Stromal cell of bone marrow (primary cell): ENCODE measurements around the gene ILRUN.
"Not testable (repeated sequence)": the region's sequence is repeated elsewhere in the genome, so short reads cannot be mapped to it uniquely, and the experiment has no call there.

ENCODE experiments used
- DNase-seq: peaks from one replicate; pipeline ENCODE4 v3.0.0-alpha.2; 2012; ENCODE audit warnings: low read depth

The ILRUN gene

GRCh38 chr6:34697544-34697836, 923 bp upstream of the ILRUN start:
- DNase-seq = no peak

GRCh38 chr6:34696189-34696738, 303 bp downstream of the ILRUN start:
- no peak for DNase-seq

DNA sequence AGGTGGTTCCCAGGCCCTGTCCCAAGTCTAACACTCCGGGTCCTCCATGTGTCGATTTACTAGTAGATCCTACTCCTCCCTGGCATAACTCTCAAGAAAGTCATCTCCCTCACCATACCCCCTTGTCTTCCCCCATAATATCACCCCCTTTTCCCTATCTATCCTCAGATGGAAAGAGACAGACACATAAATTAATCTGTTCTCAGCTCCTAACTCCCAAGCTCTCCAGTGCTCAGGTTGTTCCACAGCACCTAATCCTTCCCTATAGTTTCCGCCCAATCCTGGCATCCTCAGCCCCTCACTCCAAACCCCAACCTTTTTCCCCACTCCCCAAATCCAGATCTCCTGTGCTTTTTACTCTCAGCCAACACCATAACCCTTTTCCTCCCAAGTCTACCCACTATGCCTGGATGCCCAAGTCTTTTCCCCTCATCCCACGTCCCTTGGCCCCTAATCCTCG, 808 bp downstream of the ILRUN start:
- no peak for DNase-seq

DNA sequence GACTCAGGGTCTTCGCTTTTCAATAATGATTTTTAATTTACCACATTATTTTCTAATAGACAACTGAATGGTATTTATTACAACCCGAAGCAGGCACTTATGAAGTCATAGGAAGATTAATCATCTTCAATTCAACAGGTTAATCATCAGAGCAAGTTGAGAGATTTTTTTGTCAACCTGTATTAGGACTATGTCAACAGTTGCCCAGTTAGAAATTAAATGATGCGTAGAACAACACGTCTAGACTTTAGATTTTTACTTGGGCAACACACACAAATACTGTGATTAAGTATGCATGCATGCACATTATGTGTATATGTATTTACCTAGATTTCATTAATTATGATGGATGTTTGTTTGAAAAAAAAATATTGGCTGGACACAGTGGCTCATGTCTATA, 4.3 kb downstream of the ILRUN start:
- no peak for DNase-seq

DNA sequence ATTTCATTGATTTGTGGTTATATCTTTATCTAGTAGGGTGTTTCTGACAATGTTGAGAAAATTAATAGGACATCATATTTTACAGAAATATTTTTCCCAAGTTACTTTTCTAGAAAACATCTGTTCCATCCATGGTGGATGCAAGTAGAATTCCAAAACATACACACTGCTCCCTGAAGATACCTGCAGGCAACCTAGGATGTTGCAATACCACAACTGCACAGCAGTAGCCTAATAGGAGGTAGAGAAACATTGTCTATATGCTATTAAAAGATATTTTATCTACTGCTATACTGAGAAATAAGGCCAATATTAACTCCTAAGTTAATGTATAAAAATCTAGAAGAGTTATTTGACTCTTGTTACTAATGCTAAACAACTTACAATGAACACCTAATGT, 6.8 kb downstream of the ILRUN start:
- DNase-seq = no peak

DNA sequence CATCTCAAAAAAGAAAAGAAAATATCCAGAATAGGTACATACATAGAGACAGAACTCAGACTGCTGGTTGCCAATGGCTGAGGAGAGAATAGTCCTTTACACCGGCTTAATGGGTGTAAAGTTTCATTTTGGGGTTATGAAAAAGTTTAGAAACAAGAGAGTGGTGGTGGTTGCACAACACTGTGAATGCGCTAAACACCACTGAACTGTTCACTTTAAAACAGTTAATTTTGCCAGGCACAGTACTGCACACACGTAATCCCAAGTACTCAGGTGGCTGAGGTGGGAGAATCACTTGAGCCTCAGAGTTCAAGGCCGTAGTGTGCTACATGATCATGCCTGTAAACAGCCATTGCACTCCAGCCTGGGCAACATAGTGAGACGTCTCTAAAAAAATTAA, 7.6 kb downstream of the ILRUN start:
- no peak for DNase-seq

DNA sequence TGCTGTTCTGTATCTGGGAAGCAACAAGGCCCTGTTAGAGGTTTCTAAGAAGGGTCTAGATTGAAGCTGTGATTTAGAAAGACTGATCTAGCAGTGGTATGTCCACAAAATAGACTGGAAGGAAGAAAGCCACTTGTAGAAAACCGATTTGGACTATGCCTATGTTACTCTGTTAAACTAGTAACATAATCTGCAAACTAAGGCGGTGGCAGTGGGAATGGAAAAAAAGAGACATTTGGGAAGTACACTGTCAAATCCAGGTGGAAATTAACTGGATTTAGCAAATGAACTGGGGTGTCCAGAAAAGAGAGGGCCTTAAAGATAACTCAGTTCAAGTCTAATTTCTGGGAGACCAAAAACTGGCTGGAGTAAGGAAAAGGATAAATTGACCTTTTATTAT, 11.6 kb downstream of the ILRUN start:
- DNase-seq = no peak

DNA sequence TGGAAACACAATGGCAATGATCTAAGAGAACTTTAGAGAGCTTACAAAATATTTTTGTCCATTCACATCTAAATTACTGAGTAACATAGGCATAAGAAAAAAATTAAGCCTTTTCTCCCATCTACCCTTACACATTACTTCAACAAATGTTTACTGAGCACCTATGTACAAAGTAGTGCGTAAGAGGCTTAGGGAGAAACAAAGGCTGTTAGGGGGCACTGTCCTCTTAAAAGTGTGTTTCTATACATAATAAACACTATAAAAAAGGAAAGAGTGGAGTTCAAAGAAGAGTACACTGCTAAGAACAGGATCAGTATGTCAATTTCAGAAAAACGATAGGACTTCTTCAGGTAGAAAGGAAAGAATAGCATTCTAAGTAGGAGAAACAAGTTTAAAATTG, 12.2 kb downstream of the ILRUN start:
- DNase-seq = no peak

- peak; percentile 47 for DNase-seq
These were observed 15.6 kb downstream of the ILRUN start for GRCh38 chr6:34680802-34681515.

GRCh38 chr6:34680313-34680712, 16.3 kb downstream of the ILRUN start:
- DNase-seq = not testable (repeated sequence)

- DNase-seq = no peak
These were observed 16.9 kb downstream of the ILRUN start for GRCh38 chr6:34679552-34680253.

GRCh38 chr6:34676140-34676539, 20.4 kb downstream of the ILRUN start:
- no peak for DNase-seq

GRCh38 chr6:34674930-34675329, 21.6 kb downstream of the ILRUN start:
- DNase-seq = not testable (repeated sequence)

DNA sequence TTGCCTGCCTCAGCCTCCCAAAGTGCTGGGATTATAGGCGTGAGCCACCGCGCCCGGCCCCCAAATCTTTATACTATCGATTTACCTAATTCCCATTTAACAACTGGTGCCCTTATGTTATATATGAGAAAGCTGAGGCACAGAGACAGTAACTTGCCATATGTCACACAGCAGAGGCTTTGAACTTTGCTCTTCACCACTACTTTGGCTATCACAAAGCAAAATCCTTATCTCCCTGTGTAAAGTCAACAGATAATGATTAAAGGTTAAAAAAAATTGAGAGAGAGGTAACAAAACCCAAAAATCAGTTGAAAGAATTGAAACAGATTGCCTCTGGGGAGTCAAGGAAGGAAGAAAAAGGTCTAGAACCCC, 22.3 kb downstream of the ILRUN start:
- DNase-seq = no peak

DNA sequence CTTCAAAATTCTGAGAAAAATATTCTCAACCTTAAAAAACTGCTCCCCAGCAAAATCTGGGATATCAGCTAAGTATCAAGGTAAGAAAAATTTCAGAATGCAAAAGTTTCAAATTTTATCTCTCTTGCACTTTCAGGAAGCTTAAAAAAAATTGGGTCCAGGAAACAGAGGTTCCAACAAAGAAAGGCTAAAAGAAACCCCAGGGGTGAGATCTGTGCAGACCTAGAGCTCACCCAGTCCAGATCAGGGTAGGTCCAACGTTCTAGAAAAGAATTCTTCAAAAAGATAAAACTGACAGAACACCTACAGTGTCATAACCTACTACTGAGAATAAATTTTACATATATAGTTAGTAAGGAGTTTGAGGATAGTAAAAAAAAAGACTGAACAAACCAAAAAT, 23.5 kb downstream of the ILRUN start:
- DNase-seq = no peak

DNA sequence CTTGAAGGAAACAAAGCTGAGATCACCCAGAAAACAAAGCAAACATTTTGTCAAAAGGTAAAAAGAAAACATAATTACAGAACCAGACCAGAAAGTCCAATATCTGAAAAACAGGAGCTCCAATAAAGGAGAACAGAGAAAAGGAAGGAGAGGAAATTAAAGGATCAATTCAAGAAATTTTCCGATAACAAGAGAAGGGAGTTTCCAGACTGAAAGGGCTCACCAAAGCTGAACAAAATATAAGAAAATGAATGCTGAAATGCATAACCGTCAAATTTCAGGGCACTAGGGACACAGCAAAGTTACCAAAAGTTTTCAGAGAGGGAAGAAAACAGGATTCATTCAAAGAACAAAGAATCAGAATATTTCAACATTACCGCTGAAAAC, 23.9 kb downstream of the ILRUN start:
- DNase-seq = no peak

DNA sequence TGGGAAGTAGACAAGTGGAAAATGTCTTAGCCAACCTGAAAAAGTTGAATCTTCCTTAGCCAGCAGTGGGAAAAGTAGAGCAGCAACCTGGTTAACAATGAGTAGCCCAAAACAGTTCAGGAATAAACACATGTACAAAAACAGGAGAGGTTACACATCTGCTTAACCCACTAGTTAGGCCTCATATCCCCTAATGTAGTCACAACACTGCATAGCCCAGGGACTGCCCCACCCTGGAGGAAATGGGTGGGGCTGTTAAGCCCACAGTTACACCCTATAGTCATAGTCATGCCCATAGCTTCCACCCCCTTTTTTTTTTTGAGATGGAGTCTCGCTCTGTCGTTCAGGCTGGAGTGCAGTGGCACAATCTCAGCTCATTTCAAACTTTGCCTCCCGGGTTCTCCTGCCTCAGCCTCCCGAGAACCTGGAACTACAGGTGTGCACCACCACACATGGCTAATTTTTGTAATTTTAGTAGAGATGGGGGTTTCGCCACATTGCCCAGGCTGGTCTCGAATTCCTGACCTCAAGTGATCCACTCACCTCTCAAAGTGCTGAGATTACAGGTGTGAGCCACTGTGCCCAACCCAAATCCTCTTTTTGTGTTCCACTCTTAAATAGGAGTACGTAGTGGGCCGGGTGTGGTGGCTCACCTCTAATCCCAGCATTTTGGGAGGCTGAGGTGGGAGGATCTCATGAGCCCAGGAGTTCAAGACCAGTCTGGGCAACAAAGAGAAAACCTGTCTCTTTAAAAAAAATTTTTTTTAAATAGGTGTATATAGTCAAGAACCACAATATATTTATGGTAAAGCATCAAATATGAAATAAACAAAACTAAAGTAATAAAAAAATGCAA, 24.5 kb downstream of the ILRUN start:
- DNase-seq = peak; percentile 53

GRCh38 chr6:34671367-34671766, 25.2 kb downstream of the ILRUN start:
- no peak for DNase-seq

GRCh38 chr6:34668799-34669198, 27.8 kb downstream of the ILRUN start:
- DNase-seq = not testable (repeated sequence)

DNA sequence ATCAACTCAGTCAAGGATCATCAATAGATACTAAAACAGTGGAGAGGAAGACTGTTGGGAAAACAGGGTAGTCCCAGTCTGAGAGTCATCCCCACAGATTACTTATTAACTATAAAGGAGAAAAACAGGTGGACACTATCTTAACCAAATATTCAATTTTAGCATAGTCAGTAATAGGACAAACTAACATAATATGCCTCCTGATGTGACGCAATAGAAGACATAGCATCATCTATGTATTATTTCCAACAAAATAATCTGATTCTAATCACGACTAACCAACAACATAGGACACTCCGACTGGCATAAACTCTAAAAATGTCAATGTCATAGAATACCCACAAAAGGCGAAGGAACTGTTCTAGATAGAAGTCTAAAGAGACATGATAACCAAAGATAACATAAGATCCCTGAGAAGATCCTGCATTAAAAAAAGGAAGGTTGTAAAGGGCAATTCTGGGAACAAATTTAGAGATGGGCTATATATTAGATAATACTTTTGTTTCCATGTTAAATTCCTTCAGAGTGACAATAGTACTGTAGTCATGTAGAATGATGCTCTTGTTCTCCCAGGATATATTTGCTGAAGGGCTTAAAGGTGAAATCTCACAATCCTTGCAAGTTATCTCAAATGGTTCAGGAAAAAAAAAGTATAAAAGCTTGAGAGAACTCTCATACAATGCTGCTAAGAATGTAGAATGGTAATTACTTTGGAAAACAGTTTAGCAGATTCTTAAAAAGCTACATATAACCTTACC, 28.9 kb downstream of the ILRUN start:
- DNase-seq = no peak

- DNase-seq = no peak
These were observed 31.5 kb downstream of the ILRUN start for GRCh38 chr6:34665019-34665418.
